ENCODE results near the gene S100A9.

Gene S100A9

GRCh38 chr1:153393926-153394325 is 36.3 kb downstream of the S100A9 start:
- Histone ChIP-seq H3K27me3 (ENCODE audit: low read depth, low read length) (no peaks in the 10 kb centered on the region), H3K4me1 (ENCODE audit: control insufficient read depth in 1 of 2, insufficient read depth in 2 of 2, low read length in 2 of 2) (no peaks in the 10 kb centered on the region), H3K36me3 (ENCODE audit: control insufficient read depth in 1 of 2, insufficient read depth in 2 of 2, low read length in 2 of 2) (no peaks in the 10 kb centered on the region), H3K27ac (ENCODE audit: low read length) (no peak overlapping the region), H3K4me3 (ENCODE audit: low read depth in 1 of 2, low read length in 2 of 2) (no peak overlapping the region), H3K9me3 (ENCODE audit: control insufficient read depth in 1 of 2, low read length in 2 of 2) (no peaks in the 10 kb centered on the region)

- no peaks in the 10 kb centered on the region for H3K27me3 ChIP-seq (ENCODE audit: low read depth, low read length)
- no peaks in the 10 kb centered on the region for H3K9me3 ChIP-seq (ENCODE audit: control insufficient read depth in 1 of 2, low read length in 2 of 2)
- H3K4me3 ChIP-seq (ENCODE audit: low read depth in 1 of 2, low read length in 2 of 2): no peak overlapping the region
- no peak overlapping the region for H3K27ac ChIP-seq (ENCODE audit: low read length)
- H3K36me3 ChIP-seq (ENCODE audit: control insufficient read depth in 1 of 2, insufficient read depth in 2 of 2, low read length in 2 of 2): no peaks in the 10 kb centered on the region
- no peaks in the 10 kb centered on the region for H3K4me1 ChIP-seq (ENCODE audit: control insufficient read depth in 1 of 2, insufficient read depth in 2 of 2, low read length in 2 of 2)
Observed at GRCh38 chr1:153394391-153394790, 36.7 kb downstream of the S100A9 start.

DNA sequence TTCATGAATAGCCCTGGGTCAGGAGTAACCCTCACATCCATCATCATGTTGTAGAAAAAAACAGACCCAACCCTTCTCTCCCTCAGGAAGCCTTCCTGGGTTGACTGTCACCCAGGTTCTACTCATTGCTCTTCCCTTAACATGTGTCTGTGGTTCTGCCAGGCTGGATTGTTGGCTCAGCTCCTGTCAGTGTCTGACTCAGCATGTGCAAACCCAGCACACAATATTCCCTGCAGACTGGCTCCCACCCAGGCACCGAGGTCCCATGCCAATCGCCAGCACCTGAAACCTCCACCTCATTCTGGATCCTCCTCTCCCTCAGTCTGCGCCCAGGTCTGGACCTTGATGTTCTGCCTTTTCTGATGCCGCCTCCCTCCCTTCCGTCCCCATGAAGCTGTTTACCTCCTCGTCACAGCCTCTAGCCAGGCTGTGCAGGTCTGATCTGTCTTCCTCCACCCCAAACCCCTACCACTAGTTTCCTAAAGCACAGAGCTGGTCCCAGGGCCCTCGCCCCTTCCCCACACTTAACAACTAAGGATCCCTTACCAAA is 37.6 kb downstream of the S100A9 start:
- Histone ChIP-seq H3K4me3 (ENCODE audit: low read depth in 1 of 2, low read length in 2 of 2) (no peak overlapping the region), H3K9me3 (ENCODE audit: control insufficient read depth in 1 of 2, low read length in 2 of 2) (no peaks in the 10 kb centered on the region), H3K27me3 (ENCODE audit: low read depth, low read length) (no peaks in the 10 kb centered on the region), H3K36me3 (ENCODE audit: control insufficient read depth in 1 of 2, insufficient read depth in 2 of 2, low read length in 2 of 2) (no peaks in the 10 kb centered on the region), H3K4me1 (ENCODE audit: control insufficient read depth in 1 of 2, insufficient read depth in 2 of 2, low read length in 2 of 2) (no peaks in the 10 kb centered on the region), H3K27ac (ENCODE audit: low read length) (no peak overlapping the region)

DNA sequence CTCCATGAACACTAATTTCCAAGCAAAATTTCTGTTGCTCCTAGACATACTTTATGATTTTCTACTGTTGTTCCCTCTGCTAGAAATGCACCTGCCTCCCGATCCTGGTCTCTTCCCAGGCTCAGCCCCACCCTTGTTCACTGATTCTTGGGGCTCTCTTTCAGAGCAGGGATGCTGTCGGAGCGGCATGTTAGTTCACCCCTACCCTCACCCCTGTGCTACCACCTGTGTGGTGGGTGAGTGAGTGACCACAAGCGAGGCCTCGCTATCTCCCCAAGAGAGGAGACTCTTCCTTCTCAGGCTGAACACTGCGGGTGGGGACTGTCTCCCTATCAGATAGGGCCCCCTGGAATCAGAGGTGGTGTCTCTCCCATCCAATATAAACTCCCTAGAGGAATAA is 38.1 kb downstream of the S100A9 start:
- H3K4me3 ChIP-seq (ENCODE audit: low read depth in 1 of 2, low read length in 2 of 2): no peak overlapping the region
- no peaks in the 10 kb centered on the region for H3K36me3 ChIP-seq (ENCODE audit: control insufficient read depth in 1 of 2, insufficient read depth in 2 of 2, low read length in 2 of 2)
- no peaks in the 10 kb centered on the region for H3K9me3 ChIP-seq (ENCODE audit: control insufficient read depth in 1 of 2, low read length in 2 of 2)
- H3K27ac ChIP-seq (ENCODE audit: low read length): no peak overlapping the region
- H3K4me1 ChIP-seq (ENCODE audit: control insufficient read depth in 1 of 2, insufficient read depth in 2 of 2, low read length in 2 of 2): no peaks in the 10 kb centered on the region
- H3K27me3 ChIP-seq (ENCODE audit: low read depth, low read length): no peaks in the 10 kb centered on the region

GRCh38 chr1:153396461-153396860 is 38.8 kb downstream of the S100A9 start:
- H3K27me3 ChIP-seq (ENCODE audit: low read depth, low read length): no peaks in the 10 kb centered on the region
- H3K9me3 ChIP-seq (ENCODE audit: control insufficient read depth in 1 of 2, low read length in 2 of 2): no peaks in the 10 kb centered on the region
- no peaks in the 10 kb centered on the region for H3K36me3 ChIP-seq (ENCODE audit: control insufficient read depth in 1 of 2, insufficient read depth in 2 of 2, low read length in 2 of 2)
- no peak overlapping the region for H3K27ac ChIP-seq (ENCODE audit: low read length)
- H3K4me3 ChIP-seq (ENCODE audit: low read depth in 1 of 2, low read length in 2 of 2): no peak overlapping the region
- no peaks in the 10 kb centered on the region for H3K4me1 ChIP-seq (ENCODE audit: control insufficient read depth in 1 of 2, insufficient read depth in 2 of 2, low read length in 2 of 2)

- Histone ChIP-seq H3K9me3 (ENCODE audit: control insufficient read depth in 1 of 2, low read length in 2 of 2) (no peaks in the 10 kb centered on the region), H3K27ac (ENCODE audit: low read length) (no peak overlapping the region)
Observed at GRCh38 chr1:153397051-153397923, 39.6 kb downstream of the S100A9 start.

DNA sequence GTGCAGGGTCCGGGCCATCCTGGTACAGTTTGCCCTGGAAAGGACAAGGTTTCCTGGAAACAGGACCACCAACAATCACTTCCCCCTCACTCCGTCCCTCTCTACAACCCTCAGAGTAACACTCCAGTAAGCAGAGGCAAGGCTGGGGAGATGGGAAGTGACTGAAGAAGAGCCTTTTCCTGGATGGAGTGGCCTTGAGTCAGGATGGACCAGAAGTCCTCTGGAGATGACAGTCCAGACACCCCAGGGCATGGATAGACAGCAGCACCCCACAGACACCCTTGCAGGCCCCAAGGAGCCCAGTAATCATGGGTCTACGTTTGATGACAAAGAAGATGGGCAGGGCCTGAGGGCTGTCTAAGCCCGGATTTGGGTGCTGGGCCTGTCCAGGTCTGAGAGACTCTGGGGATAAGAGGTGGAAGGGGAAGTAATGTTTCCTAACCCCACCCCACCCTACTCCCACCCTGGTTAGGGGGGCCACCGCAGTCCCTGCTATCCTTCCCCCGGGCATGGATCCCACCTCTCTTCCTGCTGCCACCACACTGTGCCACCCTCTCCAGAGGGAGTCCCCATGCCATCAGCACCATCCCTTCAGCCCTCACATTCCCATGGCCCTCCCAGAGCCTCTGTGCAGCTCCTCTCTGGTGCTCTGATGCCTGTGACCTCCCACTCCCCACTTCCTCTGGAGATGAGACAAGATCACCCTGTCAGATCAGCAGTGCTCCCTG is 40.4 kb downstream of the S100A9 start:
- Histone ChIP-seq H3K27ac (ENCODE audit: low read length) (no peak overlapping the region), H3K4me1 (ENCODE audit: control insufficient read depth in 1 of 2, insufficient read depth in 2 of 2, low read length in 2 of 2) (no peaks in the 10 kb centered on the region), H3K36me3 (ENCODE audit: control insufficient read depth in 1 of 2, insufficient read depth in 2 of 2, low read length in 2 of 2) (no peaks in the 10 kb centered on the region), H3K4me3 (ENCODE audit: low read depth in 1 of 2, low read length in 2 of 2) (no peak overlapping the region), H3K27me3 (ENCODE audit: low read depth, low read length) (no peaks in the 10 kb centered on the region), H3K9me3 (ENCODE audit: control insufficient read depth in 1 of 2, low read length in 2 of 2) (no peaks in the 10 kb centered on the region)

More at GRCh38 chr1:153397051-153397923, 39.6 kb downstream of the S100A9 start:
- Histone ChIP-seq H3K4me3 (ENCODE audit: low read depth in 1 of 2, low read length in 2 of 2) (no peak overlapping the region), H3K27me3 (ENCODE audit: low read depth, low read length) (no peaks in the 10 kb centered on the region), H3K36me3 (ENCODE audit: control insufficient read depth in 1 of 2, insufficient read depth in 2 of 2, low read length in 2 of 2) (no peaks in the 10 kb centered on the region), H3K4me1 (ENCODE audit: control insufficient read depth in 1 of 2, insufficient read depth in 2 of 2, low read length in 2 of 2) (no peaks in the 10 kb centered on the region)

- Histone ChIP-seq H3K9me3 (ENCODE audit: control insufficient read depth in 1 of 2, low read length in 2 of 2) (no peaks in the 10 kb centered on the region), H3K27ac (ENCODE audit: low read length) (no peak overlapping the region), H3K4me3 (ENCODE audit: low read depth in 1 of 2, low read length in 2 of 2) (no peak overlapping the region), H3K4me1 (ENCODE audit: control insufficient read depth in 1 of 2, insufficient read depth in 2 of 2, low read length in 2 of 2) (no peaks in the 10 kb centered on the region), H3K27me3 (ENCODE audit: low read depth, low read length) (no peaks in the 10 kb centered on the region), H3K36me3 (ENCODE audit: control insufficient read depth in 1 of 2, insufficient read depth in 2 of 2, low read length in 2 of 2) (no peaks in the 10 kb centered on the region)
Observed at GRCh38 chr1:153399401-153400055, 41.9 kb downstream of the S100A9 start.

DNA sequence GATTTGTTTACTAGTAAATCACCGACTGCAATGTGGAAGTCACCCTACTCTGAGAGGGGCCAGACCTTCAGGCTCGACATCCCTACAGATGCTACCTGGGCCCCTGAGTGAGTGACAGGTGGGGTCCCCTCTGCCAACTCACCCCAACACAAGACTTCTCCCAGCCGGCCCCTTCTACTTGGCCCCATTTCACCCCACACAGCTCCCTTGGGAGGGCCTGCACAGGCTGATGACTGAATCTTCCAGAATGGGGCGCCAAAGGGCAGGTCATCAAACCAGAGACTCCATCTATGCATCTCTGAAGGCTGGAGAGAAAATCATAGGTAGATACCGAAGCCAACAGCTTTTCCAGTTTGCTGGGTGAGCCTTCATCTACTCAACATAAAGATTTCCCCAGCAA is 42.6 kb downstream of the S100A9 start:
- no peaks in the 10 kb centered on the region for H3K36me3 ChIP-seq (ENCODE audit: control insufficient read depth in 1 of 2, insufficient read depth in 2 of 2, low read length in 2 of 2)
- no peak overlapping the region for H3K27ac ChIP-seq (ENCODE audit: low read length)
- H3K27me3 ChIP-seq (ENCODE audit: low read depth, low read length): no peaks in the 10 kb centered on the region
- no peaks in the 10 kb centered on the region for H3K4me1 ChIP-seq (ENCODE audit: control insufficient read depth in 1 of 2, insufficient read depth in 2 of 2, low read length in 2 of 2)
- no peak overlapping the region for H3K4me3 ChIP-seq (ENCODE audit: low read depth in 1 of 2, low read length in 2 of 2)
- no peaks in the 10 kb centered on the region for H3K9me3 ChIP-seq (ENCODE audit: control insufficient read depth in 1 of 2, low read length in 2 of 2)

DNA sequence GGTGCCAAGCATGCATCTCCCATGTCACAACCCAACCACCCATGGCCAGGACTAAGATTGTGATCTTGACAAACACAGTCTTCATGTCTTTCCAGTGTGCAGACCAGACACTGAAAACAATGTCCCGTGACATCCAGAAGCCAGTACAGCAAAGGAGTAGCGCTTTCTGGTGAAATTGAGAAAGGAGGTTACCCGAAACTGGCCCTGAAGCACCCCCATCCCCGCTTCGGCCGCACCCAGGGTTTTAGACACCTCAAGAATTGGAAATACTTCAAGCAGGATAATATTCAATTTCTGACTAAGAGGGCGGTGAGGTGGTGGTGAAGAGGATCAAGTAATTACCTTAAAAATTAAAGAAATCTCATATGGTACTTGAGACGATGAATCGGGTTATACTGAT is 43.8 kb downstream of the S100A9 start:
- Histone ChIP-seq H3K27me3 (ENCODE audit: low read depth, low read length) (no peaks in the 10 kb centered on the region), H3K4me1 (ENCODE audit: control insufficient read depth in 1 of 2, insufficient read depth in 2 of 2, low read length in 2 of 2) (no peaks in the 10 kb centered on the region)

DNA sequence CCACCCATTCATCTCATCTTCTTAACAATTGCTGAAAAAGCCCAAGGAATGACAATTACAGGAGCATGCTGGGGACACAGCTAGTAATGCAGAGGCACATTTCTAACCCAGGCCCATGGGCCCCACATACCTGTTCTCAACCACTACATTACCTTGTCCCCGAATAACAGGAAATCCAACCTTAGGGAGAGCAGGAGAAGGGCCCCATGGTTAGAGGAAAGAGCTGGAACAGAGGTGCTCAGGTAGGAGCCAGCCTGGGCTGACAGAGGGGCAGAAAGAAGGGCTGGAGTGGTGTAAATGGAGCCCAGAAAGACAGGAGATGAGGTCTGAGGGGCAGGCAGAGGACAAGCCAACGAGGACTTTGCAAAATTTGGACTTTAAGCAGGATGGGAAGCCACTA is 44.6 kb downstream of the S100A9 start:
- Histone ChIP-seq H3K4me3 (ENCODE audit: low read depth in 1 of 2, low read length in 2 of 2) (no peak overlapping the region), H3K36me3 (ENCODE audit: control insufficient read depth in 1 of 2, insufficient read depth in 2 of 2, low read length in 2 of 2) (no peaks in the 10 kb centered on the region), H3K4me1 (ENCODE audit: control insufficient read depth in 1 of 2, insufficient read depth in 2 of 2, low read length in 2 of 2) (no peaks in the 10 kb centered on the region), H3K27ac (ENCODE audit: low read length) (no peak overlapping the region), H3K9me3 (ENCODE audit: control insufficient read depth in 1 of 2, low read length in 2 of 2) (no peaks in the 10 kb centered on the region), H3K27me3 (ENCODE audit: low read depth, low read length) (no peaks in the 10 kb centered on the region)

More for the DNA sequence above, 43.8 kb downstream of the S100A9 start:
- Histone ChIP-seq H3K36me3 (ENCODE audit: control insufficient read depth in 1 of 2, insufficient read depth in 2 of 2, low read length in 2 of 2) (no peaks in the 10 kb centered on the region), H3K9me3 (ENCODE audit: control insufficient read depth in 1 of 2, low read length in 2 of 2) (no peaks in the 10 kb centered on the region), H3K4me3 (ENCODE audit: low read depth in 1 of 2, low read length in 2 of 2) (no peak overlapping the region), H3K27ac (ENCODE audit: low read length) (no peak overlapping the region)

Measured in muscle layer of duodenum (tissue), 2 donors.